GM12891 (cell line): ENCODE data around the gene COQ10B. TPM values are rescaled to one million over a fixed set of nuclear protein-coding genes. Genes with fewer than 3 reads are reported as not detected.

ENCODE experiments used
- DNase-seq: peaks from one replicate; pipeline ENCODE4 v3.0.0; 2011; ENCODE audit warnings: low spot score; ENCODE audit not compliant: insufficient read length
- FAIRE-seq: peaks from 2 replicates; lab custom pipeline; 2011; peaks lifted over from hg19 to GRCh38; lab: Jason Lieb, UNC
- PAX5 ChIP-seq: IDR thresholded peaks from 2 replicates; pipeline ENCODE4 v1.6.1; 2011; ENCODE audit warnings: low read length, moderate library complexity, mild to moderate bottlenecking; ENCODE audit not compliant: insufficient read depth, severe bottlenecking
- POLR2A ChIP-seq: IDR thresholded peaks from 2 replicates; pipeline ENCODE4 v1.6.1; 2011; ENCODE audit warnings: low read depth, low read length, control low read depth
- POLR2AphosphoS5 ChIP-seq: IDR thresholded peaks from 2 replicates; pipeline ENCODE4 v1.6.1; 2011; ENCODE audit warnings: low read depth, low read length, control low read depth
- POU2F2 ChIP-seq: IDR thresholded peaks from 2 replicates; pipeline ENCODE4 v1.6.1; 2011; ENCODE audit warnings: low read depth, mild to moderate bottlenecking, control low read depth, low read length, moderate library complexity
- SPI1 ChIP-seq: IDR thresholded peaks from 2 replicates; pipeline ENCODE4 v1.6.1; 2011; ENCODE audit warnings: low read depth, low read length, control low read depth
- TAF1 ChIP-seq: IDR thresholded peaks from 2 replicates; pipeline ENCODE4 v1.6.1; 2011; ENCODE audit warnings: low read depth, low read length, control low read depth
- polyA plus RNA-seq: library from polyadenylated mRNA; unstranded; fragments of >200 nt; gene quantifications from one replicate; pipeline ENCODE4 v1.2.1, GENCODE V29; 2012; ENCODE audit warnings: low read depth, missing spikeins, inconsistent platforms; ENCODE audit not compliant: missing spikeins

The COQ10B gene
- polyA plus RNA-seq, result 10.4 TPM

GRCh38 chr2:197453123-197453913 is at the start of gene COQ10B:
Gene COQ10B, plus strand, starts transcription at chr2:197453552. Its CDS starts 9 bp downstream, at chr2:197453561.
- TF ChIP-seq SPI1 (no peak), POLR2AphosphoS5 (peak; percentile 90), POLR2A (peak; percentile 93), TAF1 (peak; percentile 64), POU2F2 (peak; percentile 55; the same call in 1 of the 2 replicates)
- peak; percentile 98 for FAIRE-seq
- DNase-seq, result peak; percentile 88

GRCh38 chr2:197405582-197405981 is 47.8 kb upstream of the COQ10B start:
- no peak for FAIRE-seq
- TF ChIP-seq POU2F2 (no peak), TAF1 (no peak), SPI1 (no peak), POLR2AphosphoS5 (no peak), PAX5 (no peak), POLR2A (no peak)
- DNase-seq, result no peak

GRCh38 chr2:197414039-197414438 is 39.3 kb upstream of the COQ10B start:
- FAIRE-seq, result no peak
- DNase-seq, result no peak
- no peak for TF ChIP-seq SPI1
- no peak for TF ChIP-seq POLR2A
- TF ChIP-seq PAX5, result no peak
- TF ChIP-seq POU2F2, result no peak
- no peak for TF ChIP-seq POLR2AphosphoS5
- TF ChIP-seq TAF1, result no peak

GRCh38 chr2:197414515-197414914 is 38.8 kb upstream of the COQ10B start:
- TF ChIP-seq POLR2A (no peak), PAX5 (no peak)
- DNase-seq, result no peak
- FAIRE-seq, result no peak

- FAIRE-seq, result no peak
- DNase-seq, result no peak
- TF ChIP-seq PAX5 (no peak), SPI1 (no peak), POU2F2 (no peak), POLR2A (no peak), POLR2AphosphoS5 (no peak), TAF1 (no peak)
These were observed 37.1 kb upstream of the COQ10B start for GRCh38 chr2:197416268-197416667.

- FAIRE-seq (no peak), DNase-seq (no peak)
- TF ChIP-seq POLR2A (no peak), POU2F2 (no peak), SPI1 (no peak), POLR2AphosphoS5 (no peak), TAF1 (no peak), PAX5 (no peak)
These were observed 33.9 kb upstream of the COQ10B start for GRCh38 chr2:197419438-197419837.

GRCh38 chr2:197423307-197423706 is 30.0 kb upstream of the COQ10B start:
- no peak for FAIRE-seq
- no peak for DNase-seq
- TF ChIP-seq POLR2AphosphoS5 (no peak), TAF1 (no peak), SPI1 (no peak), POU2F2 (no peak), POLR2A (no peak)

- TF ChIP-seq POLR2AphosphoS5 (no peak), POLR2A (no peak), TAF1 (no peak), POU2F2 (no peak), SPI1 (no peak), PAX5 (no peak)
- FAIRE-seq, result no peak
- DNase-seq, result no peak
These were observed 27.8 kb upstream of the COQ10B start for GRCh38 chr2:197425550-197425949.

GRCh38 chr2:197426723-197427603 is 26.4 kb upstream of the COQ10B start:
- DNase-seq (no peak), FAIRE-seq (no peak)
- TF ChIP-seq POU2F2 (no peak), POLR2A (no peak), SPI1 (no peak), POLR2AphosphoS5 (no peak), TAF1 (no peak), PAX5 (no peak)

- TF ChIP-seq SPI1 (no peak), POLR2A (no peak), TAF1 (no peak), POU2F2 (no peak), PAX5 (no peak), POLR2AphosphoS5 (no peak)
- DNase-seq, result no peak
- FAIRE-seq, result no peak
These were observed 25.4 kb upstream of the COQ10B start for GRCh38 chr2:197427986-197428385.
